ENCODE measurements around the gene ASB2.

ASB2 gene

GRCh38 chr14:93980456-93981201 is 4.3 kb upstream of the ASB2 start:
- no peak for DNase-seq (ENCODE audit: low read depth in 4 of 4, low spot score in 1 of 4)

- no peak for DNase-seq (ENCODE audit: low read depth in 4 of 4, low spot score in 1 of 4)
These were observed 2.4 kb upstream of the ASB2 start for GRCh38 chr14:93978735-93979134.

GRCh38 chr14:93977790-93978581 is 1.6 kb upstream of the ASB2 start:
- peak in 3 of 4 experiments; percentile 51 to 68 (median 61) for DNase-seq (ENCODE audit: low read depth in 4 of 4, low spot score in 1 of 4)

- no peak for DNase-seq (ENCODE audit: low read depth in 4 of 4, low spot score in 1 of 4)
These were observed 801 bp upstream of the ASB2 start for GRCh38 chr14:93977171-93977570.

- no peak for DNase-seq (ENCODE audit: low read depth in 4 of 4, low spot score in 1 of 4)
These were observed 436 bp downstream of the ASB2 start for GRCh38 chr14:93975791-93976476.

- DNase-seq (ENCODE audit: low read depth in 4 of 4, low spot score in 1 of 4) = no peak
These were observed 1.5 kb downstream of the ASB2 start for GRCh38 chr14:93974833-93975232.

GRCh38 chr14:93974299-93974698 is 2.1 kb downstream of the ASB2 start:
- DNase-seq (ENCODE audit: low read depth in 4 of 4, low spot score in 1 of 4) = no peak

- DNase-seq (ENCODE audit: low read depth in 4 of 4, low spot score in 1 of 4) = no peak
These were observed 2.8 kb downstream of the ASB2 start for GRCh38 chr14:93973607-93974006.

- no peak for DNase-seq (ENCODE audit: low read depth in 4 of 4, low spot score in 1 of 4)
These were observed 3.7 kb downstream of the ASB2 start for GRCh38 chr14:93972618-93973205.

GRCh38 chr14:93971635-93972027 is 4.7 kb downstream of the ASB2 start:
- no peak for DNase-seq (ENCODE audit: low read depth in 4 of 4, low spot score in 1 of 4)

GRCh38 chr14:93970965-93971634 is 5.3 kb downstream of the ASB2 start:
- DNase-seq (ENCODE audit: low read depth in 4 of 4, low spot score in 1 of 4) = no peak

- DNase-seq (ENCODE audit: low read depth in 4 of 4, low spot score in 1 of 4) = peak in 1 of 4 experiments; percentile 45
These were observed 5.8 kb downstream of the ASB2 start for GRCh38 chr14:93970585-93970964.

- DNase-seq (ENCODE audit: low read depth in 4 of 4, low spot score in 1 of 4) = no peak
These were observed 7.1 kb downstream of the ASB2 start for GRCh38 chr14:93969082-93969828.

GRCh38 chr14:93967637-93968250 is 8.6 kb downstream of the ASB2 start:
- DNase-seq (ENCODE audit: low read depth in 4 of 4, low spot score in 1 of 4) = no peak

- DNase-seq (ENCODE audit: low read depth in 4 of 4, low spot score in 1 of 4) = no peak
These were observed 10.4 kb downstream of the ASB2 start for GRCh38 chr14:93965946-93966474.

GRCh38 chr14:93965287-93965821 is 11.0 kb downstream of the ASB2 start:
- DNase-seq (ENCODE audit: low read depth in 4 of 4, low spot score in 1 of 4) = no peak

GRCh38 chr14:93964820-93965286 is 11.5 kb downstream of the ASB2 start:
- no peak for DNase-seq (ENCODE audit: low read depth in 4 of 4, low spot score in 1 of 4)

- no peak for DNase-seq (ENCODE audit: low read depth in 4 of 4, low spot score in 1 of 4)
These were observed 12.1 kb downstream of the ASB2 start for GRCh38 chr14:93964281-93964680.

- no peak for DNase-seq (ENCODE audit: low read depth in 4 of 4, low spot score in 1 of 4)
These were observed 12.7 kb downstream of the ASB2 start for GRCh38 chr14:93963692-93964091.

All from stimulated activated CD4-positive, alpha-beta T cell treated with anti-CD3 and anti-CD28 coated beads, Interleukin-1b, Interleukin-23, amount 100 ng/mL, for 24 hours (primary cell).